PC-3 (cell line): ENCODE measurements around the gene WBP4. TPM values are rescaled to one million over a fixed set of nuclear protein-coding genes. Genes with fewer than 3 reads are reported as not detected.

Experiments
- ATAC-seq: fragments of 200-7000 bp; cut with Tn5 transposase; 2 replicates; pipeline ENCODE4 v1.9.1; 2020; ENCODE audit warnings: mild to moderate bottlenecking, moderate library complexity
- BruUV-seq: library from RNA; stranded (reverse); fragments of 400-500 nt; replicated peaks from 2 replicates; lab custom pipeline; 2021; lab: Mats Ljungman, UMichigan
- CTCF ChIA-PET: fragments of 300-600 bp; sonication (Branson Sonifier 250); formaldehyde crosslinking; loops from one replicate; lab custom pipeline; 2022; ENCODE audit warnings: antibody characterized with exemption; lab: Charles Lee
- POLR2A ChIA-PET: fragments of 300-600 bp; sonication (Branson Sonifier 250); formaldehyde crosslinking; loops from one replicate; lab custom pipeline; 2022; ENCODE audit warnings: antibody characterized with exemption; ENCODE audit not compliant: unreplicated experiment; lab: Charles Lee
- DNase-seq: peaks from one replicate; pipeline ENCODE4 v3.0.0-alpha.2; 2015
- H2AFZ ChIP-seq: fragments of 300-600 bp; sonication (generic); 2 replicates; pipeline ENCODE4 v1.6.0; 2016; ENCODE audit warnings: antibody characterized with exemption, low read length
- H3F3A ChIP-seq: fragments of 300-600 bp; sonication (generic); one replicate; pipeline ENCODE4 v1.6.0; 2017; ENCODE audit warnings: antibody characterized with exemption, low read length, control low read depth, mild to moderate bottlenecking; ENCODE audit not compliant: unreplicated experiment
- H3K27ac ChIP-seq: fragments of 300-600 bp; sonication (generic); 2 replicates; pipeline ENCODE4 v1.5.1; 2016; ENCODE audit warnings: mild to moderate bottlenecking, low read length
- H3K27me3 ChIP-seq: fragments of 300-600 bp; sonication (generic); 2 replicates; pipeline ENCODE4 v1.6.1; 2016; ENCODE audit warnings: low read length, mixed read lengths
- H3K36me3 ChIP-seq: fragments of 300-600 bp; sonication (generic); 2 replicates; pipeline ENCODE4 v1.6.1; 2016; ENCODE audit warnings: low read depth, mixed run types, low read length, mixed read lengths
- H3K4me1 ChIP-seq: fragments of 300-600 bp; sonication (generic); 2 replicates; pipeline ENCODE4 v1.5.1; 2016; ENCODE audit warnings: low read length; ENCODE audit not compliant: insufficient read depth
- H3K4me2 ChIP-seq: fragments of 300-600 bp; sonication (generic); 2 replicates; pipeline ENCODE4 v1.6.0; 2016; ENCODE audit warnings: low read length
- H3K4me3 ChIP-seq: fragments of 300-600 bp; sonication (generic); 2 replicates; pipeline ENCODE4 v1.5.1; 2016; ENCODE audit warnings: mild to moderate bottlenecking, low read length, mixed read lengths
- H3K79me2 ChIP-seq: fragments of 300-600 bp; sonication (generic); 2 replicates; pipeline ENCODE4 v1.6.1; 2017; ENCODE audit warnings: low read length, mixed read lengths
- H3K9ac ChIP-seq: fragments of 300-600 bp; sonication (generic); 2 replicates; pipeline ENCODE4 v1.6.0; 2016; ENCODE audit warnings: mild to moderate bottlenecking, low read length
- H3K9me2 ChIP-seq: fragments of 300-600 bp; sonication (generic); replicated peaks from 2 replicates; pipeline ENCODE4 v1.6.1; 2016; ENCODE audit warnings: mixed run types, low read length, mixed read lengths
- H3K9me3 ChIP-seq: fragments of 300-600 bp; sonication (generic); 2 replicates; pipeline ENCODE4 v1.6.1; 2016; ENCODE audit warnings: low read length, mixed read lengths
- H4K20me1 ChIP-seq: fragments of 300-600 bp; sonication (generic); 2 replicates; pipeline ENCODE4 v1.6.1; 2016; ENCODE audit warnings: low read length, mixed read lengths
- CTCF ChIP-seq: fragments of 300-600 bp; sonication (generic); conservative IDR thresholded peaks from 2 replicates; pipeline ENCODE4 v1.5.1; 2017; ENCODE audit warnings: antibody characterized with exemption, low read depth, mild to moderate bottlenecking, low read length
- EZH2 ChIP-seq: fragments of 300-600 bp; sonication (generic); IDR thresholded peaks from one replicate; pipeline ENCODE4 v1.6.1; 2017; ENCODE audit warnings: antibody characterized with exemption, mild to moderate bottlenecking, low read length; ENCODE audit not compliant: unreplicated experiment
- EZH2phosphoT487 ChIP-seq: fragments of 300-600 bp; sonication (generic); IDR thresholded peaks from 2 replicates; pipeline ENCODE4 v1.6.1; 2018; ENCODE audit warnings: mild to moderate bottlenecking, antibody characterized with exemption, low read length, borderline replicate concordance
- intact Hi-C: fragments of 100-400 bp; cut with micrococcal nuclease; formaldehyde crosslinking; loops from 2 replicates; pipeline ENCODE4 v1.9.0; 2023
- total RNA-seq: library from RNA; depleted of rRNA; stranded (reverse); fragments of >200 nt; gene quantifications from 2 replicates; pipeline ENCODE4 v1.2.3, GENCODE V29; 2014

The WBP4 gene
- total RNA-seq, 1 experiment from 2014 or later: 7.3 TPM

- Histone ChIP-seq H3K9ac (peak within 1 kb of the TSS; percentile 91), H3K36me3 (no peaks in the 10 kb centered on the region), H3K4me2 (peak within 1 kb of the TSS; percentile 86), H3K9me3 (no peaks in the 10 kb centered on the region), H3F3A (no peaks in the 10 kb centered on the region), H3K27ac (peak within 1 kb of the TSS; percentile 91), H3K9me2 (no peaks in the 10 kb centered on the region), H3K79me2 (peaks cover 52% of the 10 kb centered on the region), H3K4me1 (peaks cover 14% of the 10 kb centered on the region), H2AFZ (peak within 1 kb of the TSS; percentile 64), H3K4me3 (peak within 1 kb of the TSS; percentile 74), H4K20me1 (no peaks in the 10 kb centered on the region), H3K27me3 (no peaks in the 10 kb centered on the region)
- TF ChIP-seq EZH2phosphoT487: no peak
- TF ChIP-seq CTCF: no peak
- no peak for TF ChIP-seq EZH2
- BruUV-seq: TSS peak; percentile 80
- POLR2A ChIA-PET: no interaction called here
- DNase-seq: peak; percentile 78
- CTCF ChIA-PET: interaction anchor here (0.5 to 0.6 kb wide), 2 partner anchors 33 to 49 kb away, joined by 3 to 8 read pairs; no protein-coding TSS in a partner anchor
- ATAC-seq: peak; percentile 88
- intact Hi-C loops: loop anchor here (2.0 kb wide), 1 partner anchor 36 kb away; no protein-coding TSS in a partner anchor
Observed at GRCh38 chr13:41019011-41019487, 42.3 kb upstream of the WBP4 start, which contains the start of gene ELF1. ELF1 (minus strand) TSS chr13:41019316; CDS start chr13:40982054, 37,262 bp downstream.

- Histone ChIP-seq H3K4me3 (no peak overlapping the region), H3K27me3 (no peaks in the 10 kb centered on the region), H3K36me3 (no peaks in the 10 kb centered on the region), H3K79me2 (peaks cover 45% of the 10 kb centered on the region), H3K9ac (no peak overlapping the region), H3K4me2 (peak overlapping the region; percentile 86), H4K20me1 (no peaks in the 10 kb centered on the region), H3F3A (no peaks in the 10 kb centered on the region), H3K9me3 (no peaks in the 10 kb centered on the region), H3K27ac (peak overlapping the region; percentile 91), H3K9me2 (no peaks in the 10 kb centered on the region), H3K4me1 (peaks cover 14% of the 10 kb centered on the region), H2AFZ (0 out of 2 replicates have a peak overlapping the region, but pooled peaks have one; percentile 11)
- ATAC-seq (no peak; the same call in 1 of the 2 replicates), DNase-seq (no peak)
- intact Hi-C loops: loop anchor here (2.0 kb wide), 1 partner anchor 35 kb away; no protein-coding TSS in a partner anchor
- POLR2A ChIA-PET: no interaction called here
- BruUV-seq: no TSS peak
- TF ChIP-seq EZH2: no peak
- CTCF ChIA-PET: no interaction called here
Observed at GRCh38 chr13:41019578-41020347, 41.5 kb upstream of the WBP4 start.

GRCh38 chr13:41025518-41025917 is 35.8 kb upstream of the WBP4 start:
- Histone ChIP-seq H3K27me3 (no peaks in the 10 kb centered on the region), H4K20me1 (no peaks in the 10 kb centered on the region), H2AFZ (no peak overlapping the region), H3K79me2 (no peaks in the 10 kb centered on the region), H3K4me2 (no peak overlapping the region), H3K4me3 (no peak overlapping the region), H3K9ac (no peak overlapping the region), H3K9me2 (no peaks in the 10 kb centered on the region), H3K27ac (no peak overlapping the region), H3K9me3 (no peaks in the 10 kb centered on the region), H3K36me3 (no peaks in the 10 kb centered on the region; the same call in 1 of the 2 replicates), H3F3A (no peaks in the 10 kb centered on the region), H3K4me1 (no peaks in the 10 kb centered on the region)
- POLR2A ChIA-PET: no interaction called here
- no peak for ATAC-seq
- intact Hi-C loops: no loop called here
- TF ChIP-seq EZH2: no peak
- TF ChIP-seq EZH2phosphoT487: no peak
- no peak for TF ChIP-seq CTCF
- CTCF ChIA-PET: no interaction called here
- no peak for DNase-seq
- no TSS peak for BruUV-seq
